ENCODE data around the gene GOLGA1. TPM values are rescaled to one million over a fixed set of nuclear protein-coding genes. Genes with fewer than 3 reads are reported as not detected.
A peak's percentile ranks its signal among the peaks of the same experiment; 100 is the strongest.

Gene GOLGA1
- total and polyA plus RNA-seq, 9 of the 15 experiments (the other 6 are each of a cell fraction or from before 2014, with no cell fraction given): 2.9 to 15.9 (median 8.5) TPM

GRCh38 chr9:124861342-124862229, 79.3 kb downstream of the GOLGA1 start, which contains the start of the genes ARPC5L and RPL35 (continued):
- TF ChIP-seq, protein P1, sequence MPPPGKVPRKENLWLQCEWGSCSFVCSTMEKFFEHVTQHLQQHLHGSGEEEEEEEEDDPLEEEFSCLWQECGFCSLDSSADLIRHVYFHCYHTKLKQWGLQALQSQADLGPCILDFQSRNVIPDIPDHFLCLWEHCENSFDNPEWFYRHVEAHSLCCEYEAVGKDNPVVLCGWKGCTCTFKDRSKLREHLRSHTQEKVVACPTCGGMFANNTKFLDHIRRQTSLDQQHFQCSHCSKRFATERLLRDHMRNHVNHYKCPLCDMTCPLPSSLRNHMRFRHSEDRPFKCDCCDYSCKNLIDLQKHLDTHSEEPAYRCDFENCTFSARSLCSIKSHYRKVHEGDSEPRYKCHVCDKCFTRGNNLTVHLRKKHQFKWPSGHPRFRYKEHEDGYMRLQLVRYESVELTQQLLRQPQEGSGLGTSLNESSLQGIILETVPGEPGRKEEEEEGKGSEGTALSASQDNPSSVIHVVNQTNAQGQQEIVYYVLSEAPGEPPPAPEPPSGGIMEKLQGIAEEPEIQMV (tag; conservative IDR thresholded peaks at IDR 0.05; ENCODE audit: low read depth): no peak
- TF ChIP-seq EGR1 (conservative IDR thresholded peaks at IDR 0.05) (peak; percentile 85), NFXL1 (CRISPR knock-in tag; IDR thresholded peaks at IDR 0.05) (no peak), HBP1 (CRISPR knock-in tag; IDR thresholded peaks at IDR 0.05) (no peak), CLOCK (CRISPR knock-in tag; IDR thresholded peaks at IDR 0.05; ENCODE audit: borderline replicate concordance) (no peak), ZC3H4 (CRISPR knock-in tag; IDR thresholded peaks at IDR 0.05; ENCODE audit: borderline replicate concordance) (no peak), USF2 (CRISPR knock-in tag; IDR thresholded peaks at IDR 0.05) (no peak), ZNF239 (CRISPR knock-in tag; IDR thresholded peaks at IDR 0.05) (no peak), ZNF699 (CRISPR knock-in tag; IDR thresholded peaks at IDR 0.05; ENCODE audit: insufficient replicate concordance) (no peak), PTRF (tag; IDR thresholded peaks at IDR 0.05) (no peak), MTA3 (IDR thresholded peaks at IDR 0.05; ENCODE audit: borderline replicate concordance) (no peak; the same call in 1 of the 2 replicates), ZNF766 (CRISPR knock-in tag; conservative IDR thresholded peaks at IDR 0.05) (peak; percentile 46; the same call in 1 of the 2 replicates), KDM5B (IDR thresholded peaks at IDR 0.05; ENCODE audit: insufficient replicate concordance, low read depth, low read length) (peak; percentile 89)
- TF ChIP-seq, protein P2, sequence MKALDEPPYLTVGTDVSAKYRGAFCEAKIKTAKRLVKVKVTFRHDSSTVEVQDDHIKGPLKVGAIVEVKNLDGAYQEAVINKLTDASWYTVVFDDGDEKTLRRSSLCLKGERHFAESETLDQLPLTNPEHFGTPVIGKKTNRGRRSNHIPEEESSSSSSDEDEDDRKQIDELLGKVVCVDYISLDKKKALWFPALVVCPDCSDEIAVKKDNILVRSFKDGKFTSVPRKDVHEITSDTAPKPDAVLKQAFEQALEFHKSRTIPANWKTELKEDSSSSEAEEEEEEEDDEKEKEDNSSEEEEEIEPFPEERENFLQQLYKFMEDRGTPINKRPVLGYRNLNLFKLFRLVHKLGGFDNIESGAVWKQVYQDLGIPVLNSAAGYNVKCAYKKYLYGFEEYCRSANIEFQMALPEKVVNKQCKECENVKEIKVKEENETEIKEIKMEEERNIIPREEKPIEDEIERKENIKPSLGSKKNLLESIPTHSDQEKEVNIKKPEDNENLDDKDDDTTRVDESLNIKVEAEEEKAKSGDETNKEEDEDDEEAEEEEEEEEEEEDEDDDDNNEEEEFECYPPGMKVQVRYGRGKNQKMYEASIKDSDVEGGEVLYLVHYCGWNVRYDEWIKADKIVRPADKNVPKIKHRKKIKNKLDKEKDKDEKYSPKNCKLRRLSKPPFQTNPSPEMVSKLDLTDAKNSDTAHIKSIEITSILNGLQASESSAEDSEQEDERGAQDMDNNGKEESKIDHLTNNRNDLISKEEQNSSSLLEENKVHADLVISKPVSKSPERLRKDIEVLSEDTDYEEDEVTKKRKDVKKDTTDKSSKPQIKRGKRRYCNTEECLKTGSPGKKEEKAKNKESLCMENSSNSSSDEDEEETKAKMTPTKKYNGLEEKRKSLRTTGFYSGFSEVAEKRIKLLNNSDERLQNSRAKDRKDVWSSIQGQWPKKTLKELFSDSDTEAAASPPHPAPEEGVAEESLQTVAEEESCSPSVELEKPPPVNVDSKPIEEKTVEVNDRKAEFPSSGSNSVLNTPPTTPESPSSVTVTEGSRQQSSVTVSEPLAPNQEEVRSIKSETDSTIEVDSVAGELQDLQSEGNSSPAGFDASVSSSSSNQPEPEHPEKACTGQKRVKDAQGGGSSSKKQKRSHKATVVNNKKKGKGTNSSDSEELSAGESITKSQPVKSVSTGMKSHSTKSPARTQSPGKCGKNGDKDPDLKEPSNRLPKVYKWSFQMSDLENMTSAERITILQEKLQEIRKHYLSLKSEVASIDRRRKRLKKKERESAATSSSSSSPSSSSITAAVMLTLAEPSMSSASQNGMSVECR (CRISPR knock-in tag; IDR thresholded peaks at IDR 0.05): peak; percentile 96
